IPS-20b (cell line): Measurements from ENCODE around the gene PCK1.

Experiments used
- H3K27ac ChIP-seq: one replicate; pipeline ENCODE4 v1.5.1; 2013; ENCODE audit warnings: low read length
- H3K27me3 ChIP-seq: 2 replicates; pipeline ENCODE4 v1.6.1; 2013; ENCODE audit warnings: mild to moderate bottlenecking, low read length, inconsistent platforms; ENCODE audit not compliant: insufficient read depth
- H3K36me3 ChIP-seq: 2 replicates; pipeline ENCODE4 v1.6.1; 2013; ENCODE audit warnings: low read depth, mild to moderate bottlenecking, inconsistent platforms, low read length, moderate library complexity; ENCODE audit not compliant: insufficient read depth
- H3K4me1 ChIP-seq: 2 replicates; pipeline ENCODE4 v1.6.1; 2013; ENCODE audit warnings: mild to moderate bottlenecking, control low read depth, inconsistent platforms, low read length, moderate library complexity; ENCODE audit not compliant: insufficient read depth
- H3K4me3 ChIP-seq: 2 replicates; pipeline ENCODE4 v1.5.1; 2013; ENCODE audit warnings: mild to moderate bottlenecking, low read length, inconsistent platforms
- H3K9ac ChIP-seq: 2 replicates; pipeline ENCODE4 v1.6.1; 2013; ENCODE audit warnings: low read depth, mild to moderate bottlenecking, inconsistent platforms, low read length, moderate library complexity
- H3K9me3 ChIP-seq: 2 replicates; pipeline ENCODE4 v1.6.1; 2013; ENCODE audit warnings: mild to moderate bottlenecking, low read depth, low read length, inconsistent platforms; ENCODE audit not compliant: insufficient read depth

The PCK1 gene

DNA sequence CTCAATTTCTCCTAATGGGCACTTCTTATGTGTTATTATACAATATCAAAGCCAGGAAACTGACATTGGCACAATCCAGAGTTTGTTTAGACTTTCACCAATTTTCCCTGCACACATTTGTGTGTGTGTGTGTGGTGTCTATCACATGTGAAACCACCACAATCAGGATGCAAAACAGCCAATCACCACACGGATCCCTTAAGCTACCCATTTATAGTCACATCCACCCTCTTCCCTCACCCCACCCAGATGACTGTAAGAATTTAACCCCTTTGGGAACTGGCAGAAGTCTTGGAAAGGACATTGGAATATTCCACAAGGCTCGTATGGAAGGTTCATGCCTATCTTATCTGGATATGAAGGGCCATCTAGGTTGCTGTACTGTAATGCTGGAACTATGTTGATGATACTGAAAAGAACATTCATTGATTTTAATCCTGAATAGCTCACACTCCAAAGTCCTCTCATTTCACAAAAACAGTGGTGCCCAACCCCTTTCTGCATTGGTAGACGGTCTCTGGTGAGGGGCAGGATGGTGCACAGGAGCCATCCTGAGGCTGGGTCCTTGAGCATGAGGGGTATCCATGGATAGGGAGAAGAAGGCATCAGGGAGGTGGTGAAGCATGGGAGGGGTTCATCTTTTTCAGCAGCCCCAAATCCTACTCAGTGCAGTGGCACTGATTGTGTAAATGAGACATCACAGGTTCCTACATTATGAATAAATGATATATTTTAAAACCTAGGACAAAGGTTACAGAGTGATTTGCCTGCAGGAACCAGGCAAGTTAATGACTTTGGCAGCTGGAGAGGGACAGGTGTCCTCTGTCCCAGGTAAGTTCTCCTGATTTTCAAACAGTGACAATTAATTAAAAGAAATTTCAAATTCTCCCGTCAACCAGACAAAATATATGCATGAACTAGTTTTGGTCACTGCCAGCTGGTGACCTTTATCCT, 23.9 kb upstream of the PCK1 start:
- H3K27ac ChIP-seq: no peak overlapping the region
- no peak overlapping the region for H3K9ac ChIP-seq
- no peaks in the 10 kb centered on the region for H3K4me1 ChIP-seq
- H3K27me3 ChIP-seq: no peaks in the 10 kb centered on the region; the same call in 1 of the 2 replicates
- H3K4me3 ChIP-seq: no peak overlapping the region
- peaks cover 14% of the 10 kb centered on the region; the same call in 1 of the 2 replicates for H3K9me3 ChIP-seq
- H3K36me3 ChIP-seq: no peaks in the 10 kb centered on the region

DNA sequence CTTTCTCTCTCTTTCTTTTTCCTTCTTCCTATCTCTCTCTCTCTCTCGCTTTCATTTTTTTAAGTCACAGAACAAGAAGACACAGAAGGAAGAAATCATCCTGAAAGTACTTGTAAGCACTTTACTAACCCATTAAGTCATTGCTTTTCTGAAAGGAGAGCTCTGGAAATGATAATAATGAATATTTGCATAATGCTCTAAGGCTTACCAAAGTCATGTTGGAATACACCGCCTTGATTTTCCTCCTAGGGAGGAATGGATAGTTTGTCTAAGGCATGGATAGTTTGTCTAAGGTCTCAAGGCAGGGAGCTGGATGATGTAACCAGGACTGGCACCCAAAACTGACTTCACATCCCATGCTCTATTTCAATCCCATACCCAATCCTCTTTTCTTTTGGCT, 23.1 kb upstream of the PCK1 start:
- Histone ChIP-seq H3K36me3 (no peaks in the 10 kb centered on the region), H3K27ac (no peak overlapping the region), H3K9me3 (peaks cover 14% of the 10 kb centered on the region; the same call in 1 of the 2 replicates), H3K9ac (no peak overlapping the region), H3K4me3 (no peak overlapping the region), H3K27me3 (no peaks in the 10 kb centered on the region), H3K4me1 (no peaks in the 10 kb centered on the region)

DNA sequence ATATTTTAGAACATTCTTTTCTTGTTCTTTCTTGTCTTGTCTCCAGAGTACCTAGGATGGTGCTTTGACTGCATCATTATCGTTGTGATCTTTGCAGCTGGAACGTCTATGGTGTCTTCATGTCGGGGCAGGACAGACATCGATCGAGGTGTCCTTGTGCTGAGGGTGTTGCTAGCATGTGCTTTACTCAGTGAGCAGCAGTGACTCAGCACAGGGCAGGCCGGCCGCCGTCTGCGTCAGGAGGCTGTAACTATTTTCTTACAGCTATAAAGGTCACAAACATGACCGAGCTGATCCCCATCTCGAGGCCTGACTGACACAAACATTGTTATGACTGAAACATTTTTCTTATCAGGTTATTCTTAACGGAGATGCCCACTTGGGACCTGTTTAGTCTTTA, 21.0 kb upstream of the PCK1 start:
- H3K27me3 ChIP-seq: no peaks in the 10 kb centered on the region
- H3K9ac ChIP-seq: no peak overlapping the region
- H3K36me3 ChIP-seq: no peaks in the 10 kb centered on the region
- no peaks in the 10 kb centered on the region; the same call in 1 of the 2 replicates for H3K4me1 ChIP-seq
- H3K9me3 ChIP-seq: peaks cover 14% of the 10 kb centered on the region; the same call in 1 of the 2 replicates
- H3K4me3 ChIP-seq: no peak overlapping the region
- H3K27ac ChIP-seq: no peak overlapping the region

DNA sequence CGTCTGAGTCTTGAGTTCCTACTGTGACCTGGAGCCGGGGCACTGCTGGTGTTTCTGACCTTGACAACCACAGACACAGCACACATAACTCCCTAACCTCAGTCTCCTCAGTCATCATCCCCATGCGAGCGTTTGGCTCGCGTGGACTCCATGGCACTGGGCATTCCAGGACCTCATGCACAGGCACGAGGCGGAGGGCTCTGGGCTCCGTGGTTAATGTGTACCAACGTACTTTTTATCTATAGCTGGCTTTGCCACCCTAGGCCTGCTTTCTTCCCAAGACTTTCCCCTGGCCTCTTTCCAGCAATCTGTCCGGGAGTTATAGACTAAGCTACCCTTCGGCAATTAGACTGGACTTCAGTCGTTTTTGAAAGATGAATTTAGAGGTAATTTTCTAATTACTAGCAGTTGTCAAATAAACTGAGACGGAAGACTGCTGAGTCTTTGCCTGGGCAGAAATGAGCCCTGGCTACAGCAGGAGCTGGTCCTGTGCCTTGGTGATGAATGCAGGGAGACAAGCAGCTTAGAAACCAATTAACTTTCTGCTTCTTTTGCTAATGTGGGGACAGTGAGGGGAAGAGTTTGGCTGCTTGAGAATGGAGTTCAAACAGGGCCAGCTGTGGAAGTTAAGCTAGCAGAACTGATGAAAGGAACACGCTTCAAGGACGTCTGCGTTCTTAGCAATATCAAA, 19.9 kb upstream of the PCK1 start:
- Histone ChIP-seq H3K27me3 (no peaks in the 10 kb centered on the region), H3K4me1 (no peaks in the 10 kb centered on the region; the same call in 1 of the 2 replicates), H3K9ac (no peak overlapping the region), H3K9me3 (peaks cover 14% of the 10 kb centered on the region; the same call in 1 of the 2 replicates), H3K27ac (no peak overlapping the region), H3K36me3 (no peaks in the 10 kb centered on the region), H3K4me3 (no peak overlapping the region)

DNA sequence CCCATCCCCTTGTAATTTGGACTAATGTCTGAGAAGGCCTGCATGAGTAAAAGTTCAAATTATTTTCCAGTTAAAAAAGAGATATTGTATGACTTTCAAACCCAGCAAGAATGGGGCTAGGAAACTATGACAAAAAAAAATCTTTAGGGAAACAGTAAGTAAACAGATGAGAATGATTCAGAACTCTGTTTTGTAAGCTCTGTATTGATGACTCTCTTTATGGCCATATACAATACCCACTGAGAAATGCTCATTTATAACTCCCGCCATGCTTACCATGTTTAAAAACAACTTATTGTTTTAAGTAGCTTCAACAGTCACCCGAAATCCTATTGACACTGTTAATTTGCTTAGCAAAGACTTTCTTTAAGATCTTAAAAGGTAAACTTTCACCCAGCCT, 17.2 kb upstream of the PCK1 start:
- H3K9me3 ChIP-seq: no peaks in the 10 kb centered on the region
- H3K36me3 ChIP-seq: no peaks in the 10 kb centered on the region
- H3K4me1 ChIP-seq: no peaks in the 10 kb centered on the region; the same call in 1 of the 2 replicates
- no peak overlapping the region for H3K4me3 ChIP-seq
- no peak overlapping the region for H3K27ac ChIP-seq
- H3K9ac ChIP-seq: no peak overlapping the region
- H3K27me3 ChIP-seq: no peaks in the 10 kb centered on the region

DNA sequence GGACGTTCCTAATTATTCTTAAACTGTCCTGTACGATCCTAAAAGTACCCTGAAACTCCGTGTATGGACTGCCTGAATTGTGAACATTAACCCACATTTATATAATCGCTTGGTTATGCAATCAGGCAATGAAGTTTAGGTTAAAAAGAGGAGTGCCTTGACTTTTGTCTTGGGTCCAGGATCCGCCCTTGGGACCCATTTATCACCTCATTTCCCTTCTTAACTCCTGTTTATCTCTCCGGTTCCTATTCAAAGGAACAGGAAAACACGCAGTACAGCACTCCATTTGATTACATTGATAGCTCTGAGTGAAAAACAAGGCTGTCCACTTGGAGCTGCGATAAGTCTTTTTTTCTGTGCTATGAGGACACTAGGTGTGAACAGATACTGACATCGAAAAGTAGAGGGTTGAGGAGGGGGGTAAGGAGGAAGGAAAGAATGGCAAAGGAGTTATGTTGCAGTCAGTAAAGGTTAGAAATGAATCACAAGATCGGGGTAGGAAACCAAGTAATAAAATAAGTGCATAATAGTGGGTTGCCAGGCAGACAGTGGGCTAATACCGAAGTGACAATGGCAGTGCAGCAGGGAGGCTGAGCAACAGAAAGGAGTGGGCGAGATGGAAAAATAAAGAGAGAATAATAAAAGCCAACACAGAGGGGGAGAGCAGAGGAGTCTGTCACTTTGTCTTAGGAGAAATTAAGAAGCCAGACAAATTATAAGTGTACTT, 15.9 kb upstream of the PCK1 start:
- H3K4me1 ChIP-seq: no peaks in the 10 kb centered on the region; the same call in 1 of the 2 replicates
- no peaks in the 10 kb centered on the region for H3K9me3 ChIP-seq
- no peak overlapping the region for H3K27ac ChIP-seq
- H3K9ac ChIP-seq: no peak overlapping the region
- no peak overlapping the region for H3K4me3 ChIP-seq
- H3K27me3 ChIP-seq: no peaks in the 10 kb centered on the region
- H3K36me3 ChIP-seq: no peaks in the 10 kb centered on the region

DNA sequence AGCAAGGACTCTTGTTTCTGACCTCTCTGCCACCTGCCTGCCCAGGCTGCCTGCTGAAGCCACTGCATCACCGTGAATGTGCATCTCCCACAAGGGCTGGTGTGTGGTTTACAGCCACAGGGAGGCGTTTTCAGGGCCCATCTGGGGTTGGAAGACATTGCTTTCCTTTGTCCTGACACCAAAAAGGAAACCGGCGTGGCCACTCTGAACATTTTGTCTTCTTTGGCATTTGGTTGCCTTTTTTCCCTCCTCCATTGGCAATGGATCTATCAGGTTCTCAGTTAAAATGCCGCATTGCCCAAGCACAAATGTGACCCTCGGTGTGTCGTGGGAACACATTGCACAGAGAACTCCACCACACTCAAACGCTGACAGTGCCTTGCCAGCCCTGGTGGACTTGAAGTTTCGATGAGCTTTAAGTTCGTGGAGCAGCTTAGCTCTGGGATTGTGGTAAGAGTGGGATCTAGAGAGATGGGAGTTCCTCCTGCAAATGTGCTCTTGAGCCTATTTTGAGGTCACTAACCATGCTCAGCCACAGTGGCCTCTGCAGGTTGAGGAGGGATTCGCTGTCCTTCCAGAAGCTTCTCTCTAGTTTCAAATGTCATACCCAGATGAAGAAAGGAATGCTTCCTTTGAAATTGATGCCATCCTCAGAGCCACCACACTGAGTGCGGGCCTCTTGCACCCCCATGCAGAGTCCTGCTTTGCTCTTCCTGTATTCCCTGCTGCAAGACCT, 14.8 kb upstream of the PCK1 start:
- Histone ChIP-seq H3K4me3 (no peak overlapping the region), H3K9me3 (no peaks in the 10 kb centered on the region), H3K27ac (no peak overlapping the region), H3K9ac (no peak overlapping the region), H3K4me1 (no peaks in the 10 kb centered on the region; the same call in 1 of the 2 replicates), H3K27me3 (no peaks in the 10 kb centered on the region), H3K36me3 (no peaks in the 10 kb centered on the region)

DNA sequence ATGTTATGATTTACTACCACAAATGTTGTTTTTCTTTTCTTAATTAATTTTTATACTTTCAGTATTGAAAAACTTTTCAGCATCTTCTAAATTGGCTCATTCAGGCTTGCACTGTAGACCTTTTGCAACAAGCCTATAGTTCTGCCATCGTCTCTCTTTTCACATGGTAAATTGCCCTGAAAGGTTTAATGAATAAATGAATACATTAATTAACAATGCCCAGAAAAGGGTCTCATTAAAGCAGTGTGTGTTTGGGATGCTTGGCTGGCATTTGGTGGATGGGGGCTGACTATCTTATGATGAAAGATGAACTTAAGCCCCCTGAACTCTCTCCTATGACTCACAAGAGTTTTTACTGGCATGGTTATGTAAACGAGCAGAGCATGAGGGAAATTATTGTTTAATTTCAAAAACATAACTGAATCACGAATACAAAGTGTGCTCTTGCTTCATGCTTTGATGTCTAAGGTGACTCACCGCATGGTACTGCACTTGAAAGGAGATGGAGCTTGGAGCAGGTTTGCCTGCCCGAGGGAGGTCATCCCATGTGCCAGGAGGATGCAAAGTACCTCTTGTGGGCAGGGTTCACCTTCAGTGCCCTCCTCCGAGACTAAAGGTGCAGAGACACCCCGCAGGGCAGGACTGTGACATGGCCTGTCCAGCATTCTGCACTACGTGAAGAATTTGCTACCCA, 13.8 kb upstream of the PCK1 start:
- Histone ChIP-seq H3K27me3 (no peaks in the 10 kb centered on the region), H3K4me1 (no peaks in the 10 kb centered on the region; the same call in 1 of the 2 replicates), H3K9ac (no peak overlapping the region), H3K27ac (no peak overlapping the region), H3K36me3 (no peaks in the 10 kb centered on the region), H3K9me3 (no peaks in the 10 kb centered on the region), H3K4me3 (no peak overlapping the region)

DNA sequence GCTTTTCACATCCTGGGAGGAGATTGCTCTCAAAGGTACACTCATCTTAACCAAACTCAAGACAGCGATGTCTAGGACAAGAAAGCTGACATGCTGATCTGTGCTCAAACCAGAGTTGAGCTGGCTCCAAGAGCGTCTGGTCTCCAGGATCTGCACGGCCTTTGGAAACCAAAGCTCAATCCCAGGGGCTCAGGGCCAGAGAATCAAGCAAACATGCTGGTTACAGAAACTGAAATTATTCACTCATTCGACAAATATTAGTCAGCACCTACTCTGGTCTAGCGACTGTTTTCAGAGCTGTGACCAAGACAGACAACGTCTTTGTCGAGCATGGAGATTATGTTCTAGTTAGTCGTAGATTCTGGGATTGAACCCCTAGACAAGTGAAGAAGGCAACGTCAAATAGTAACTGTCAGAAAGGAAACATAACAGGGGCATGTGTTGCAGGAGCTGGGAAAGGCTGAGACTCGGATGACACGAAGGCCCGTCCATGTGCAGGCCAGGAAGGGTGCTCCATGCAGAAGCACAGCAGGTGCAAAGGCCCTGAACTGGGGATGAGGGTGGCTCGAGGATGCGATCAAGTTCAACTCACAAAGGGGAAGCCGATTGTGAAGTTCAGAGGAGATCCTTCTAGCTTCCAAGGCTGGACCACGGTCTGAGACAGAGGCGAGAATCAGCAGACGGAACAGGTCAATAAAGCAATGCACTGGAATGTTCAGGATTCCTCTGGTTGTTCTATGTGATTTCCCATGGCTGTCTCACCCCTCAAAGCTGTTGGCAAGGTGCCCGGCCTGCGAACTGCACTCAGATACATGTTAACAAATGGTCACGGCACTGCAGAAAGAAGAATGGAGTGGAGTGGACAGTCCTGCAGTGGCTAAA, 12.5 kb upstream of the PCK1 start:
- H3K4me1 ChIP-seq: no peaks in the 10 kb centered on the region; the same call in 1 of the 2 replicates
- H3K9me3 ChIP-seq: no peaks in the 10 kb centered on the region
- no peak overlapping the region for H3K4me3 ChIP-seq
- H3K36me3 ChIP-seq: no peaks in the 10 kb centered on the region
- H3K9ac ChIP-seq: no peak overlapping the region
- H3K27ac ChIP-seq: no peak overlapping the region
- H3K27me3 ChIP-seq: no peaks in the 10 kb centered on the region

DNA sequence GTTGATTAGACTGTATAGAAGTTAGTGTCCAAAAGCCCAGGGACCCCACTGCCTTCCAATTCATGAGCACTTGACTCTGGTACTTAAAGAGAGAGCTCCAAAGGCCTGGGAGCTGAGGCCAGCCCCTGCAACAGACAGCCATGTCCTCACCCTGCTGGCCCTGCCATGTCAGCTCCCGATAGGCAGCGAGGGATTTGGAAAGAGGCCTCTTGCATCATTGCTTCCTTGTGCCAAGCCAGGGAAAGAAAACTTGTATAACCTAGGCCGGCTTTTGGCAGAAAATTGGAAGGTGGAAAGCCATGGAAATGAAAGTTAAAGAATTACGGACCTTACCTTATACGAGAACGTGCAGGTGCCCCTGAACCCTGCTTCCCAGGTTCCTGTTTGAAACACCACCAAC, 8.4 kb upstream of the PCK1 start:
- Histone ChIP-seq H3K9me3 (no peaks in the 10 kb centered on the region), H3K36me3 (no peaks in the 10 kb centered on the region), H3K27me3 (no peaks in the 10 kb centered on the region; the same call in 1 of the 2 replicates), H3K4me3 (no peak overlapping the region), H3K4me1 (no peaks in the 10 kb centered on the region), H3K9ac (no peak overlapping the region), H3K27ac (no peak overlapping the region)
